ENCODE measurements around the gene ARHGEF37. TPM values are rescaled to one million over a fixed set of nuclear protein-coding genes. Genes with fewer than 3 reads are reported as not detected.

Gene ARHGEF37
- total and polyA plus RNA-seq, 2 donors (not counting 1 experiment from before 2014, with no cell fraction given) = 0.31 to 5.3 TPM

DNA sequence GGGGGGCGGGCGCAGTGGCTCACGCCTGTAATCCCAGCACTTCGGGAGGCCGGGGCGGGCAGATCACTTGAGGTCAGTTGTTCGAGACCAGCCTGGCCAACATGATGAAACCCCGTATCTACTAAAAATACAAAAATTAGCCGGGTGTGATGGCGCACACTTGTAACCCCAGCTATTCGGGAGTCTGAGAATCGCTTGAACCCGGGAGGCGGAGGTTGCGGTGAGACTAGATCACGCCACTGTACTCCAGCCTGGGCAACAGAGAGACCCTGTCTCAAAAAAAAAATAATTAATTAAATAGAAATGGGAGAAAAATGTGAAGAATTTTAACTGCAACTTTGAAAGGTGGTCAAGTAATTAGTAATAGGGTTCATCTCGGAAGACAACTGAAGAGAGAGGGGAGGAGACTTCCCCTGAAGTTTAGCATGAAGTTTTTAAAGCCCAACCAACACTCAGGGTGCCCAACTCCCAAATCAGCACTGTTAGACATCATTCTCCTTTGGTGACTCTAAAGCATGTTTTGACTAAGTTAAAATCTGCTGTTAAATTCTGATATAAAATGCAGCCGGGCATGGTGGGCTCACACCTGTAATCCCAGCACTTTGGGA, 28.6 kb upstream of the ARHGEF37 start:
- DNase-seq (ENCODE audit: low read depth in 2 of 2) = no peak
- H3K36me3 ChIP-seq (ENCODE audit: control insufficient read depth, insufficient read depth, low read length) = peaks cover 12% of the 10 kb centered on the region
- peaks cover 4% of the 10 kb centered on the region for H3K4me1 ChIP-seq (ENCODE audit: control insufficient read depth, extremely low read depth, insufficient read depth, low read length)
- H4K20me1 ChIP-seq (ENCODE audit: control insufficient read depth, extremely low read depth, insufficient read depth, low read length) = no peaks in the 10 kb centered on the region
- H3K27ac ChIP-seq (ENCODE audit: insufficient read depth, low read length) = no peak overlapping the region
- H3K79me2 ChIP-seq (ENCODE audit: control insufficient read depth, insufficient read depth, low read length) = peaks cover 36% of the 10 kb centered on the region
- H3K4me3 ChIP-seq (replicated peaks in 1 of 4; ENCODE audit: control extremely low read depth in 1 of 4, insufficient read depth in 1 of 4, low read depth in 3 of 4, low read length in 4 of 4) = no peak overlapping the region
- no peak overlapping the region for H2AFZ ChIP-seq (ENCODE audit: low read length)
- H3K4me2 ChIP-seq (ENCODE audit: extremely low read depth, insufficient read depth, low read length) = peak overlapping the region; percentile 48
- H3K9me3 ChIP-seq (ENCODE audit: control insufficient read depth, insufficient read depth, low read depth, low read length) = no peaks in the 10 kb centered on the region
- TF ChIP-seq, protein P1, sequence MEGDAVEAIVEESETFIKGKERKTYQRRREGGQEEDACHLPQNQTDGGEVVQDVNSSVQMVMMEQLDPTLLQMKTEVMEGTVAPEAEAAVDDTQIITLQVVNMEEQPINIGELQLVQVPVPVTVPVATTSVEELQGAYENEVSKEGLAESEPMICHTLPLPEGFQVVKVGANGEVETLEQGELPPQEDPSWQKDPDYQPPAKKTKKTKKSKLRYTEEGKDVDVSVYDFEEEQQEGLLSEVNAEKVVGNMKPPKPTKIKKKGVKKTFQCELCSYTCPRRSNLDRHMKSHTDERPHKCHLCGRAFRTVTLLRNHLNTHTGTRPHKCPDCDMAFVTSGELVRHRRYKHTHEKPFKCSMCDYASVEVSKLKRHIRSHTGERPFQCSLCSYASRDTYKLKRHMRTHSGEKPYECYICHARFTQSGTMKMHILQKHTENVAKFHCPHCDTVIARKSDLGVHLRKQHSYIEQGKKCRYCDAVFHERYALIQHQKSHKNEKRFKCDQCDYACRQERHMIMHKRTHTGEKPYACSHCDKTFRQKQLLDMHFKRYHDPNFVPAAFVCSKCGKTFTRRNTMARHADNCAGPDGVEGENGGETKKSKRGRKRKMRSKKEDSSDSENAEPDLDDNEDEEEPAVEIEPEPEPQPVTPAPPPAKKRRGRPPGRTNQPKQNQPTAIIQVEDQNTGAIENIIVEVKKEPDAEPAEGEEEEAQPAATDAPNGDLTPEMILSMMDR (conservative IDR thresholded peaks at IDR 0.05 in 1 of 2, IDR thresholded peaks at IDR 0.05 in 1 of 2; ENCODE audit: low read depth in 1 of 2, low read length in 2 of 2) = no peak
- no peak for TF ChIP-seq EZH2 (IDR thresholded peaks at IDR 0.05; ENCODE audit: low read length, missing control alignments)
- H3K27me3 ChIP-seq (ENCODE audit: control insufficient read depth, insufficient read depth, low read length) = no peaks in the 10 kb centered on the region
- H3K9ac ChIP-seq (ENCODE audit: insufficient read depth, low read length) = no peak overlapping the region

DNA sequence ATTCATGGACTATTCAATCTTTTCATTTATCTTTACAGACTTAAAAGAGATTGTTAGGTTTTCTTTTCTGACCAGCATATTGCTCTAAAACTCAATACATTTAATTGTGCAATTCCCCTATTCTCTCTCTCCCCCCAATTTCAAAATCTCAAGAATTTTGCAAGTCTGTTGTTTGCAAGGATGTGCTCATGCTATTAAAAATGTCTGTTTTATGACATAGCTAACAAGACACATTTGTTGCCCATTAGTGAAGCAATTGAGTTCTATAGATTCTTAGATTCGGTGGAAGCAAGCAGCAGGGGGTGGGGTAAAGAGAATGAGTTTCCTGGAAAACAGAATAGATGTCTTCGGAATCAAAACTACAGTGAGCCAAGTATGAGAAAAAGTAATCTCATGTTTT, 21.6 kb upstream of the ARHGEF37 start:
- peak in 1 of 2 donors; percentile 83 for DNase-seq (ENCODE audit: low read depth in 2 of 2)
- Histone ChIP-seq H2AFZ (ENCODE audit: low read length) (no peak overlapping the region), H3K27ac (ENCODE audit: insufficient read depth, low read length) (no peak overlapping the region), H3K79me2 (ENCODE audit: control insufficient read depth, insufficient read depth, low read length) (no peaks in the 10 kb centered on the region), H3K4me2 (ENCODE audit: extremely low read depth, insufficient read depth, low read length) (no peak overlapping the region), H3K9ac (ENCODE audit: insufficient read depth, low read length) (no peak overlapping the region), H3K36me3 (ENCODE audit: control insufficient read depth, insufficient read depth, low read length) (no peaks in the 10 kb centered on the region), H4K20me1 (ENCODE audit: control insufficient read depth, extremely low read depth, insufficient read depth, low read length) (no peaks in the 10 kb centered on the region), H3K27me3 (ENCODE audit: control insufficient read depth, insufficient read depth, low read length) (no peaks in the 10 kb centered on the region), H3K4me3 (replicated peaks in 1 of 4; ENCODE audit: control extremely low read depth in 1 of 4, insufficient read depth in 1 of 4, low read depth in 3 of 4, low read length in 4 of 4) (no peak overlapping the region), H3K4me1 (ENCODE audit: control insufficient read depth, extremely low read depth, insufficient read depth, low read length) (peaks cover 14% of the 10 kb centered on the region), H3K9me3 (ENCODE audit: control insufficient read depth, insufficient read depth, low read depth, low read length) (no peaks in the 10 kb centered on the region)
- no peak for TF ChIP-seq EZH2 (IDR thresholded peaks at IDR 0.05; ENCODE audit: low read length, missing control alignments)
- TF ChIP-seq, protein P1 (conservative IDR thresholded peaks at IDR 0.05 in 1 of 2, IDR thresholded peaks at IDR 0.05 in 1 of 2; ENCODE audit: low read depth in 1 of 2, low read length in 2 of 2) = no peak

DNA sequence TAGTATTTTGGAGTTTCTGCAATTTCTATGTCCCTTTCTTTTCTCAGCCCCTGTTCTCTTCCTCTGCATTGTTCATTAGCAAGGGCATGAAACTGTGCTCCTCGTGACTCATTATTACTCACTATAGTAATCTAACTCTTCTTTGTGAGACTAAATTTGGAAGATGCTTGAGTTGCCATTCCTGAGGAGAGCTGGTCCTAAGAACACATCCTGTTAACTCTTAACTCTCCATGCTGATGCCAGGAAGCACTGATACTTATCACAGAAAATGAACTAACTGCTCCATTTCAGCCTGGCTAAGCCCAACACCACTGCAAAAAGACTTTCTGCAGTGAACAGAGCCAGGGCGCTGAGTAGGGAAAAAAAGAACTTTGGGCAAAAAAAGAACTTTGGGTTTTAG, 19.4 kb upstream of the ARHGEF37 start:
- no peaks in the 10 kb centered on the region for H3K36me3 ChIP-seq (ENCODE audit: control insufficient read depth, insufficient read depth, low read length)
- peaks cover 14% of the 10 kb centered on the region for H3K4me1 ChIP-seq (ENCODE audit: control insufficient read depth, extremely low read depth, insufficient read depth, low read length)
- peak overlapping the region in 1 of 4 experiments; percentile 12 for H3K4me3 ChIP-seq (replicated peaks in 1 of 4; ENCODE audit: control extremely low read depth in 1 of 4, insufficient read depth in 1 of 4, low read depth in 3 of 4, low read length in 4 of 4)
- H4K20me1 ChIP-seq (ENCODE audit: control insufficient read depth, extremely low read depth, insufficient read depth, low read length) = no peaks in the 10 kb centered on the region
- H3K9ac ChIP-seq (ENCODE audit: insufficient read depth, low read length) = peak overlapping the region; percentile 40
- DNase-seq (ENCODE audit: low read depth in 2 of 2) = peak; percentile 97 to 98
- H3K4me2 ChIP-seq (ENCODE audit: extremely low read depth, insufficient read depth, low read length) = peak overlapping the region; percentile 61
- H3K79me2 ChIP-seq (ENCODE audit: control insufficient read depth, insufficient read depth, low read length) = no peaks in the 10 kb centered on the region
- no peaks in the 10 kb centered on the region for H3K27me3 ChIP-seq (ENCODE audit: control insufficient read depth, insufficient read depth, low read length)
- TF ChIP-seq EZH2 (IDR thresholded peaks at IDR 0.05; ENCODE audit: low read length, missing control alignments) = no peak
- TF ChIP-seq, protein P1 (conservative IDR thresholded peaks at IDR 0.05 in 1 of 2, IDR thresholded peaks at IDR 0.05 in 1 of 2; ENCODE audit: low read depth in 1 of 2, low read length in 2 of 2) = no peak
- H3K27ac ChIP-seq (ENCODE audit: insufficient read depth, low read length) = peak overlapping the region; percentile 89
- no peak overlapping the region for H2AFZ ChIP-seq (ENCODE audit: low read length)
- no peaks in the 10 kb centered on the region for H3K9me3 ChIP-seq (ENCODE audit: control insufficient read depth, insufficient read depth, low read depth, low read length)

Measured in fibroblast of lung (primary cell).